Nephron (organoid): ENCODE measurements around the gene ITIH2.

ENCODE experiments used
- H3K27ac Mint-ChIP-seq, 3 experiments: 2 replicates each; pipeline ENCODE4 v1.8.0; 2020; ENCODE audit warnings: mixed read lengths in 3 of 3, mild to moderate bottlenecking in 2 of 3, moderate library complexity in 1 of 3
- H3K27me3 Mint-ChIP-seq: 2 replicates; pipeline ENCODE4 v1.8.0; 2021; ENCODE audit warnings: low read depth, mild to moderate bottlenecking, moderate library complexity, mixed read lengths
- H3K36me3 Mint-ChIP-seq: 2 replicates; pipeline ENCODE4 v1.8.0; 2020; ENCODE audit warnings: low read depth, mixed read lengths
- H3K4me1 Mint-ChIP-seq: 2 replicates; pipeline ENCODE4 v1.8.0; 2020; ENCODE audit warnings: mixed read lengths
- H3K4me3 Mint-ChIP-seq, 3 experiments: 2 replicates each; pipeline ENCODE4 v1.8.0; 2020; ENCODE audit warnings: mild to moderate bottlenecking in 3 of 3, mixed read lengths in 3 of 3, moderate library complexity in 2 of 3
- H3K9me3 Mint-ChIP-seq: 2 replicates; pipeline ENCODE4 v1.8.0; 2020; ENCODE audit warnings: mixed read lengths
- TF ChIP-seq, protein P1 (sequence below), 3 experiments: fragments of 200-600 bp; sonication (generic); IDR thresholded peaks; one replicate each; pipeline ENCODE4 v1.5.0; 2021; ENCODE audit warnings: antibody characterized with exemption in 3 of 3; ENCODE audit not compliant: unreplicated experiment in 3 of 3

Gene ITIH2

GRCh38 chr10:7665767-7666166 lies 37.3 kb upstream of the ITIH2 start:
- Mint-ChIP-seq H3K27ac (peak overlapping the region in 1 of 3 experiments; percentile 39), H3K36me3 (no peaks in the 10 kb centered on the region), H3K4me1 (peaks cover 14% of the 10 kb centered on the region), H3K9me3 (no peaks in the 10 kb centered on the region), H3K27me3 (peaks cover 73% of the 10 kb centered on the region), H3K4me3 (peak overlapping the region; percentile 83 to 89 (median 87))
- TF ChIP-seq, protein P1, sequence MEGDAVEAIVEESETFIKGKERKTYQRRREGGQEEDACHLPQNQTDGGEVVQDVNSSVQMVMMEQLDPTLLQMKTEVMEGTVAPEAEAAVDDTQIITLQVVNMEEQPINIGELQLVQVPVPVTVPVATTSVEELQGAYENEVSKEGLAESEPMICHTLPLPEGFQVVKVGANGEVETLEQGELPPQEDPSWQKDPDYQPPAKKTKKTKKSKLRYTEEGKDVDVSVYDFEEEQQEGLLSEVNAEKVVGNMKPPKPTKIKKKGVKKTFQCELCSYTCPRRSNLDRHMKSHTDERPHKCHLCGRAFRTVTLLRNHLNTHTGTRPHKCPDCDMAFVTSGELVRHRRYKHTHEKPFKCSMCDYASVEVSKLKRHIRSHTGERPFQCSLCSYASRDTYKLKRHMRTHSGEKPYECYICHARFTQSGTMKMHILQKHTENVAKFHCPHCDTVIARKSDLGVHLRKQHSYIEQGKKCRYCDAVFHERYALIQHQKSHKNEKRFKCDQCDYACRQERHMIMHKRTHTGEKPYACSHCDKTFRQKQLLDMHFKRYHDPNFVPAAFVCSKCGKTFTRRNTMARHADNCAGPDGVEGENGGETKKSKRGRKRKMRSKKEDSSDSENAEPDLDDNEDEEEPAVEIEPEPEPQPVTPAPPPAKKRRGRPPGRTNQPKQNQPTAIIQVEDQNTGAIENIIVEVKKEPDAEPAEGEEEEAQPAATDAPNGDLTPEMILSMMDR (IDR thresholded peaks at IDR 0.05; ENCODE audit: unreplicated experiment in 3 of 3): no peak

DNA sequence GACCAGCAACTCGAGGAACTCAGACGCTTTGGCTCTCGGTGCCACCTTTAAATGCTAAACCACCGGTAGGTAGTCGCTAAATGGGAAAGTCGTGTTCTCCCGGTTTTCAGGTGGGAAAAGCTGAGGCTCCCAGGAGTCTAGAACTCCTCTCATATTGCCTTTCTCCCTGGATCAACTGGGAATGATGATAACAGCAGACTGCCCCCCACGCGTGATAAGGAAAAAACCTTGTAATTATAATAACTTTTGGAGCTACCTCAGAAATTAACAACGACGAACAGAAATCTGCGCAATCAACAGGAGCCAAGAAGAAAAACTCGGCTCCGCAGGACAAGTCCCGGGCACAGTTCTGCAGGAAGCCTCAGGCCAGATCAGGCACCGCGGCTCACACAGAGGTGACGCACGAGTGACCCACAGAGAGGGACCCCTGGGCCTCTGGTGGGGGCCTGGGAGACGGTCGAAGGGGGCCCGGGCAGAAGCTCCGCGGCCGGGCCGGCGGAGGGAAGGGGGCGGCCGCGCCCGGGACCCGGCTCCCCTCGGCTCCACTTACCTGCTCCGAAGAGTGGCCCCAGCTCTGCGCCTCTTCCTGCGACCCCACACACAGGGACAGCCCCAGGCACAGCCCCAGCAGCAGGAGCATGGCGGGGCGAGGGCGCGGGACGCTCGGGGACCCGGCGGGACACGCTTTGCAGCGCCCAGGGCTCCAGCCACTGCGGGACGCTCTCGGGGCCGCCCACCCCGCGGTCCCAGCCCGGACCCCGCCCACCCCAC lies 36.7 kb upstream of the ITIH2 start, which contains the start of gene ITIH5:
Gene ITIH5 (minus strand): TSS at position 714 of the 771 bp plus-strand sequence. CDS start 74 bp downstream, at position 640.
- peak within 1 kb of the TSS in 1 of 3 experiments; percentile 39 for H3K27ac Mint-ChIP-seq
- H3K9me3 Mint-ChIP-seq: no peaks in the 10 kb centered on the region

GRCh38 chr10:7667262-7668141 lies 35.6 kb upstream of the ITIH2 start:
- Mint-ChIP-seq H3K4me3 (peak overlapping the region; percentile 81 to 86 (median 85)), H3K9me3 (no peaks in the 10 kb centered on the region), H3K27me3 (peaks cover 68% of the 10 kb centered on the region), H3K36me3 (no peaks in the 10 kb centered on the region), H3K4me1 (peaks cover 14% of the 10 kb centered on the region), H3K27ac (peak overlapping the region in 1 of 3 experiments; percentile 3)
- TF ChIP-seq, protein P1 (IDR thresholded peaks at IDR 0.05; ENCODE audit: unreplicated experiment in 3 of 3): no peak

More for the DNA sequence above, 36.7 kb upstream of the ITIH2 start, which contains the start of gene ITIH5:
- Mint-ChIP-seq H3K36me3 (no peaks in the 10 kb centered on the region), H3K27me3 (peaks cover 72% of the 10 kb centered on the region), H3K4me1 (peaks cover 14% of the 10 kb centered on the region), H3K4me3 (peak within 1 kb of the TSS; percentile 83 to 89 (median 87))
- TF ChIP-seq, protein P1 (IDR thresholded peaks at IDR 0.05; ENCODE audit: unreplicated experiment in 3 of 3): no peak

GRCh38 chr10:7670157-7670556 lies 33.0 kb upstream of the ITIH2 start:
- TF ChIP-seq, protein P1 (IDR thresholded peaks at IDR 0.05; ENCODE audit: unreplicated experiment in 3 of 3): no peak
- H3K4me1 Mint-ChIP-seq: peaks cover 13% of the 10 kb centered on the region
- H3K36me3 Mint-ChIP-seq: no peaks in the 10 kb centered on the region
- H3K9me3 Mint-ChIP-seq: no peaks in the 10 kb centered on the region
- peak overlapping the region in 1 of 3 experiments; percentile 5 for H3K4me3 Mint-ChIP-seq
- peaks cover 69% of the 10 kb centered on the region for H3K27me3 Mint-ChIP-seq
- no peak overlapping the region for H3K27ac Mint-ChIP-seq

GRCh38 chr10:7672341-7673134 lies 30.6 kb upstream of the ITIH2 start:
- Mint-ChIP-seq H3K36me3 (no peaks in the 10 kb centered on the region), H3K27ac (no peak overlapping the region), H3K9me3 (no peaks in the 10 kb centered on the region), H3K27me3 (peaks cover 75% of the 10 kb centered on the region), H3K4me1 (no peaks in the 10 kb centered on the region), H3K4me3 (peak overlapping the region in 1 of 3 experiments; percentile 32)
- TF ChIP-seq, protein P1 (IDR thresholded peaks at IDR 0.05; ENCODE audit: unreplicated experiment in 3 of 3): no peak
